ENCODE results near the gene TSPEAR.
"Not testable (repeated sequence)": the region's sequence is repeated elsewhere in the genome, so short reads cannot be mapped to it uniquely, and the experiment has no call there.

- TF ChIP-seq CTCF, POLR2A, EP300 (IDR thresholded peaks at IDR 0.05): not testable (repeated sequence)
Measured at GRCh38 chr21:44600118-44600978, 111.0 kb downstream of the TSPEAR start, which contains the start of gene KRTAP10-7.
